ACC112 (cell line): ENCODE data around the gene CNPY1.
"Not testable (repeated sequence)": the region's sequence is repeated elsewhere in the genome, so short reads cannot be mapped to it uniquely, and the experiment has no call there.

Experiments
- H2AFZ ChIP-seq: fragments of 200-600 bp; sonication (generic); one replicate; pipeline ENCODE4 v1.6.0; 2017; ENCODE audit warnings: antibody characterized with exemption, low read length; ENCODE audit not compliant: unreplicated experiment
- H3K27ac ChIP-seq: fragments of 200-600 bp; sonication (generic); 2 replicates; pipeline ENCODE4 v1.5.1; 2014; ENCODE audit warnings: low read depth, mild to moderate bottlenecking, antibody characterized with exemption, low read length, moderate library complexity
- H3K27me3 ChIP-seq: fragments of 200-600 bp; sonication (generic); 2 replicates; pipeline ENCODE4 v1.6.1; 2014; ENCODE audit warnings: mild to moderate bottlenecking, antibody characterized with exemption, low read length, moderate library complexity, mixed read lengths; ENCODE audit not compliant: insufficient read depth
- H3K36me3 ChIP-seq: fragments of 200-600 bp; sonication (generic); 2 replicates; pipeline ENCODE4 v1.6.1; 2016; ENCODE audit warnings: mild to moderate bottlenecking, antibody characterized with exemption, low read length, moderate library complexity, mixed read lengths; ENCODE audit not compliant: insufficient read depth
- H3K4me1 ChIP-seq: fragments of 200-600 bp; sonication (generic); one replicate; pipeline ENCODE4 v1.6.1; 2016; ENCODE audit warnings: low read length, mixed read lengths; ENCODE audit not compliant: insufficient read depth, unreplicated experiment, control insufficient read depth
- H3K4me3 ChIP-seq: fragments of 200-600 bp; sonication (generic); 2 replicates; pipeline ENCODE4 v1.5.1; 2014; ENCODE audit warnings: mild to moderate bottlenecking, low read depth, low read length
- H3K79me2 ChIP-seq: fragments of 200-600 bp; sonication (generic); one replicate; pipeline ENCODE4 v1.6.0; 2016; ENCODE audit warnings: low read length; ENCODE audit not compliant: control insufficient read depth, unreplicated experiment, insufficient read depth

CNPY1 gene

GRCh38 chr7:155519358-155519757 is 27.0 kb downstream of the CNPY1 start:
- not testable (repeated sequence) for H3K36me3 ChIP-seq
- H3K27me3 ChIP-seq: peaks cover 73% of the 10 kb centered on the region

GRCh38 chr7:155518633-155519032 is 27.7 kb downstream of the CNPY1 start:
- Histone ChIP-seq H2AFZ (no peak overlapping the region), H3K79me2 (no peaks in the 10 kb centered on the region), H3K27me3 (peaks cover 77% of the 10 kb centered on the region), H3K27ac (no peak overlapping the region), H3K4me3 (no peak overlapping the region), H3K36me3 (no peaks in the 10 kb centered on the region), H3K4me1 (no peaks in the 10 kb centered on the region)

More at GRCh38 chr7:155519358-155519757, 27.0 kb downstream of the CNPY1 start:
- not testable (repeated sequence) for H3K4me3 ChIP-seq, H3K79me2 ChIP-seq, H2AFZ ChIP-seq, H3K27ac ChIP-seq, H3K4me1 ChIP-seq

DNA sequence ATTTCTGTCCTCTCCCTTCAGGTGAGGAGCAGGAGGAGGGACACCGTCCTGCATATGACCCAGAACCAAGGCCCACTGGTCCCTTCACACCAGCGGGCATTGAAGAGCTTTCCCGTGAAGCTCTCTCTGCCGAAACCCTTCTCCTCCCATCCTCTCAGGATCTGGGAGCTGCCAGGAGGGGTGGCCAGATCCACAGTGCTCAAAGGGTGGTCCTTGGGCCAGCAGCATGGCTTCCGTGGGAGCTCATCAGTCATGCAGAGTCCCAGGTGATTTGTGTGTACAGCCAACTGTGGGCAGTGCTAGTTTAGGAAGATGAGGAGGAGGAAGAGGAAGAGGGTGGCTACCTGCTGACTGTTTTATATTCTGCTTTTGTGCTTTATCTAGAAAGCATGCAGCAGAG is 28.4 kb downstream of the CNPY1 start:
- Histone ChIP-seq H3K4me3 (no peak overlapping the region), H3K79me2 (no peaks in the 10 kb centered on the region), H3K27me3 (peaks cover 80% of the 10 kb centered on the region), H3K4me1 (no peaks in the 10 kb centered on the region), H2AFZ (no peak overlapping the region), H3K27ac (no peak overlapping the region), H3K36me3 (no peaks in the 10 kb centered on the region)

GRCh38 chr7:155517452-155517851 is 28.9 kb downstream of the CNPY1 start:
- H3K27ac ChIP-seq: no peak overlapping the region
- no peak overlapping the region for H2AFZ ChIP-seq
- no peak overlapping the region for H3K4me3 ChIP-seq
- peaks cover 80% of the 10 kb centered on the region for H3K27me3 ChIP-seq
- no peaks in the 10 kb centered on the region for H3K79me2 ChIP-seq
- H3K4me1 ChIP-seq: no peaks in the 10 kb centered on the region
- no peaks in the 10 kb centered on the region for H3K36me3 ChIP-seq

DNA sequence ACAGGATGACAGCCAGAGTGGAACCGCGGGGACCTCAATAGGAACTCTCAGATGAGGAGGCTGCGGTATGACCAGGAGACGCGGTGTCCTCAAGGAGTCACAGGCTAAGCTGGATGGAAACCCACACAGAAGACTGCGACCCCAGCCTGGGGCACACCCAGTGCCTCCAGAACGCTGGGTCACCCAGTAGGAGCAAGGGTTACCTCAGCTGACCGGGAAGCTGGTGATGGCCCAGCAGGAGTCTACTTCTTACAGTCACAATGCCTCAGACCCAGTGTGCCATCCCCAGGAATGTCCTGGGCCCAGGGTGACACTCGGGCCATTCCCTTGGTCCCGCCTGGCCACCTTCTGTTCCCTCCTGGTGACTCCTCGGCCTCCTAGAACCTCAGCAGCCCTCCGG is 29.9 kb downstream of the CNPY1 start:
- H3K79me2 ChIP-seq: no peaks in the 10 kb centered on the region
- H3K27ac ChIP-seq: no peak overlapping the region
- peaks cover 81% of the 10 kb centered on the region for H3K27me3 ChIP-seq
- no peak overlapping the region for H3K4me3 ChIP-seq
- no peak overlapping the region for H2AFZ ChIP-seq
- no peaks in the 10 kb centered on the region for H3K4me1 ChIP-seq
- no peaks in the 10 kb centered on the region for H3K36me3 ChIP-seq

GRCh38 chr7:155515318-155515717 is 31.0 kb downstream of the CNPY1 start:
- peaks cover 87% of the 10 kb centered on the region for H3K27me3 ChIP-seq
- H3K79me2 ChIP-seq: no peaks in the 10 kb centered on the region
- no peak overlapping the region for H2AFZ ChIP-seq

GRCh38 chr7:155514296-155514695 is 32.1 kb downstream of the CNPY1 start:
- Histone ChIP-seq H2AFZ (no peak overlapping the region), H3K27ac (no peak overlapping the region), H3K4me3 (no peak overlapping the region), H3K27me3 (peaks cover 91% of the 10 kb centered on the region), H3K79me2 (no peaks in the 10 kb centered on the region), H3K36me3 (no peaks in the 10 kb centered on the region), H3K4me1 (no peaks in the 10 kb centered on the region)

More at GRCh38 chr7:155515318-155515717, 31.0 kb downstream of the CNPY1 start:
- Histone ChIP-seq H3K27ac (no peak overlapping the region), H3K4me3 (no peak overlapping the region), H3K36me3 (no peaks in the 10 kb centered on the region), H3K4me1 (no peaks in the 10 kb centered on the region)

DNA sequence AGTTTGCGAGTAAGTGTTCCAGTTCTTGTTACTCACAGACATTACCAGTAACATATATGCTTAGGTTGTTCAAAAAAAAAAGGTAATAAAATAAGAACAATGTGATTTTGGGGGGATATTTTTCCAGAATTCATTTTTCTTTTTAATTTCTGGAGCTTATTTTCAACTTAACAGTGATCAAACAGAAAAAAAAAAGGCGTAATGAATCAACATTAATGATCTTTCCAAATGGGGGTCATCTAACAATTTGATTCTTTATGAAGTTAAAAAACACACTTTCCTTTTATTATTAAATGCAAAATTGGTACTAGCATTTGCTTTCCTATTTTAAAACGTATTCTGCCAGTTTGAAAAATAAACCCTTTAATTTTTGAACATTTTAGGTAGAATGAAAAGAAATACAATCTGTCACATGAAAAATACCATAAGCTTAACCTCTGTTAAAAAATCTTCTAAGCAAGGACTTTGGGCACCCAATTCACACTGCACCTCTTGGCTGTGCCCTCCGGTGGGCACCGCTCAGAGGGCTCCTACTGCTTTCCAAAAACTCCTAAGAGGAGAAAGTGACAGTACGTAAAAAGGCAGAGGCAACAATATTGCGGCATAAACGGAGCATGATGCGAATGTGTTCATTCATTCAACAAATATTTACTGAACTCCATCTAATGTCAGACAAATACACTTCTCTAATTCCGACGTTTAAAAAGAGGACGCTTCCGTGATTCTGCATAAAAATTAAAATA is 32.6 kb downstream of the CNPY1 start:
- H3K27ac ChIP-seq: no peak overlapping the region
- no peaks in the 10 kb centered on the region for H3K36me3 ChIP-seq
- no peak overlapping the region for H2AFZ ChIP-seq
- H3K79me2 ChIP-seq: no peaks in the 10 kb centered on the region
- no peak overlapping the region for H3K4me3 ChIP-seq
- H3K4me1 ChIP-seq: no peaks in the 10 kb centered on the region
- H3K27me3 ChIP-seq: peaks cover 92% of the 10 kb centered on the region

GRCh38 chr7:155512246-155512887 is 34.0 kb downstream of the CNPY1 start:
- Histone ChIP-seq H3K4me3 (no peak overlapping the region), H3K27me3 (peaks cover 92% of the 10 kb centered on the region), H3K36me3 (no peaks in the 10 kb centered on the region), H2AFZ (no peak overlapping the region), H3K27ac (no peak overlapping the region), H3K4me1 (no peaks in the 10 kb centered on the region), H3K79me2 (no peaks in the 10 kb centered on the region)

- Histone ChIP-seq H3K36me3 (no peaks in the 10 kb centered on the region), H3K4me1 (no peaks in the 10 kb centered on the region), H2AFZ (no peak overlapping the region), H3K27ac (no peak overlapping the region), H3K27me3 (peaks cover 92% of the 10 kb centered on the region), H3K4me3 (no peak overlapping the region), H3K79me2 (no peaks in the 10 kb centered on the region)
Observed at GRCh38 chr7:155511702-155511996, 34.7 kb downstream of the CNPY1 start.

GRCh38 chr7:155510975-155511701 is 35.2 kb downstream of the CNPY1 start:
- Histone ChIP-seq H3K4me1 (no peaks in the 10 kb centered on the region), H3K79me2 (no peaks in the 10 kb centered on the region), H3K27ac (no peak overlapping the region), H3K36me3 (no peaks in the 10 kb centered on the region), H3K4me3 (no peak overlapping the region), H3K27me3 (peaks cover 92% of the 10 kb centered on the region), H2AFZ (no peak overlapping the region)
